HEK293 (cell line): ENCODE results near the gene MYO7B.

Experiments used
- CTCF ChIA-PET: fragments of 350-600 bp; formaldehyde crosslinking; extraction: SDS; loops from one replicate; lab custom pipeline; 2021; ENCODE audit warnings: antibody characterized with exemption; lab: Yijun Ruan, JAX
- POLR2A ChIA-PET: fragments of 300-600 bp; formaldehyde crosslinking; extraction: SDS; loops from one replicate; lab custom pipeline; 2020; ENCODE audit warnings: antibody characterized with exemption, inconsistent platforms; lab: Yijun Ruan, JAX
- H3K27ac ChIP-seq: fragments of 200-500 bp; sonication (Bioruptor generic); 2 replicates; pipeline ENCODE4 v1.5.1; 2014; ENCODE audit warnings: low read depth, low read length, control low read depth, inconsistent platforms; ENCODE audit errors: extremely low read depth
- H3K36me3 ChIP-seq, 2 experiments: fragments of 200-500 bp in 1 of 2; sonication (Bioruptor generic) in 1 of 2; 1 replicate in 1 of 2; 2 replicates in 1 of 2; pipeline ENCODE4 v1.5.1; 2014 to 2017; ENCODE audit warnings: inconsistent platforms in 2 of 2, low read length in 2 of 2; ENCODE audit not compliant: control insufficient read depth in 2 of 2, insufficient read depth in 1 of 2
- H3K4me1 ChIP-seq: fragments of 200-500 bp; sonication (Bioruptor generic); 2 replicates; pipeline ENCODE4 v1.5.1; 2014; ENCODE audit warnings: mild to moderate bottlenecking, low read length, inconsistent platforms; ENCODE audit not compliant: control insufficient read depth, insufficient read depth
- H3K4me3 ChIP-seq: 2 replicates; pipeline ENCODE4 v1.5.1; 2011; ENCODE audit warnings: low read depth, mild to moderate bottlenecking, control low read depth, low read length, moderate library complexity
- H3K9me3 ChIP-seq: fragments of 200-500 bp; sonication (Bioruptor generic); 2 replicates; pipeline ENCODE4 v1.5.1; 2014; ENCODE audit warnings: low read depth, low read length, inconsistent platforms; ENCODE audit not compliant: control insufficient read depth, insufficient read depth
- GLIS1 ChIP-seq: fragments of 450-650 bp; formaldehyde crosslinking; IDR thresholded peaks from 2 replicates; pipeline ENCODE4 v1.5.1; 2016; ENCODE audit warnings: missing biosample characterization, missing genetic modification characterization
- KLF17 ChIP-seq: fragments of 450-650 bp; formaldehyde crosslinking; IDR thresholded peaks from 2 replicates; pipeline ENCODE4 v1.5.1; 2016; ENCODE audit warnings: missing biosample characterization, missing genetic modification characterization
- OVOL3 ChIP-seq: fragments of 450-650 bp; formaldehyde crosslinking; IDR thresholded peaks from 2 replicates; pipeline ENCODE4 v1.5.1; 2016; ENCODE audit warnings: missing biosample characterization, missing genetic modification characterization
- SALL2 ChIP-seq: fragments of 450-650 bp; formaldehyde crosslinking; IDR thresholded peaks from 2 replicates; pipeline ENCODE4 v1.5.0; 2017; ENCODE audit warnings: missing biosample characterization, mild to moderate bottlenecking, missing genetic modification characterization, borderline replicate concordance
- SCRT1 ChIP-seq: fragments of 450-650 bp; formaldehyde crosslinking; IDR thresholded peaks from 2 replicates; pipeline ENCODE4 v1.5.1; 2016; ENCODE audit warnings: missing biosample characterization, missing genetic modification characterization, borderline replicate concordance
- ZBTB44 ChIP-seq: fragments of 450-650 bp; IDR thresholded peaks from 2 replicates; pipeline ENCODE4 v1.5.1; 2018; ENCODE audit warnings: missing biosample characterization, mild to moderate bottlenecking, missing genetic modification characterization
- ZBTB6 ChIP-seq: fragments of 450-650 bp; formaldehyde crosslinking; IDR thresholded peaks from 2 replicates; pipeline ENCODE4 v1.5.1; 2017; ENCODE audit warnings: missing biosample characterization, missing genetic modification characterization
- ZNF169 ChIP-seq: fragments of 450-650 bp; formaldehyde crosslinking; IDR thresholded peaks from 2 replicates; pipeline ENCODE4 v1.5.1; 2016; ENCODE audit warnings: missing biosample characterization, missing genetic modification characterization
- ZNF174 ChIP-seq: fragments of 450-650 bp; formaldehyde crosslinking; IDR thresholded peaks from 2 replicates; pipeline ENCODE4 v1.5.0; 2017; ENCODE audit warnings: missing biosample characterization, mild to moderate bottlenecking, missing genetic modification characterization
- ZNF2 ChIP-seq: fragments of 450-650 bp; formaldehyde crosslinking; IDR thresholded peaks from 2 replicates; pipeline ENCODE4 v1.5.1; 2016; ENCODE audit warnings: missing biosample characterization, missing genetic modification characterization
- ZNF211 ChIP-seq: fragments of 450-650 bp; formaldehyde crosslinking; IDR thresholded peaks from 2 replicates; pipeline ENCODE4 v1.5.1; 2016; ENCODE audit warnings: low read depth, missing biosample characterization, missing genetic modification characterization
- ZNF645 ChIP-seq: fragments of 450-650 bp; formaldehyde crosslinking; IDR thresholded peaks from 2 replicates; pipeline ENCODE4; 2016; ENCODE audit warnings: missing biosample characterization, missing genetic modification characterization
- ZNF843 ChIP-seq: fragments of 450-650 bp; formaldehyde crosslinking; IDR thresholded peaks from 2 replicates; pipeline ENCODE4 v1.5.1; 2016; ENCODE audit warnings: missing biosample characterization, missing genetic modification characterization
- ZSCAN4 ChIP-seq: fragments of 450-650 bp; formaldehyde crosslinking; IDR thresholded peaks from 2 replicates; pipeline ENCODE4 v1.5.1; 2017; ENCODE audit warnings: missing biosample characterization, missing genetic modification characterization
- ZSCAN5A ChIP-seq: fragments of 450-650 bp; formaldehyde crosslinking; IDR thresholded peaks from 2 replicates; pipeline ENCODE4 v1.5.1; 2016; ENCODE audit warnings: missing biosample characterization, missing genetic modification characterization
- TF ChIP-seq, protein P1 (sequence below): fragments of 450-650 bp; formaldehyde crosslinking; IDR thresholded peaks from 2 replicates; pipeline ENCODE4 v1.5.1; 2016; ENCODE audit warnings: missing biosample characterization, missing genetic modification characterization
- TF ChIP-seq, protein P2 (sequence below): fragments of 450-650 bp; formaldehyde crosslinking; IDR thresholded peaks from 2 replicates; pipeline ENCODE4 v1.5.1; 2016; ENCODE audit warnings: missing biosample characterization, missing genetic modification characterization

Gene MYO7B

GRCh38 chr2:127608061-127609030 lies 72.9 kb downstream of the MYO7B start:
- ChIA-PET CTCF (interaction anchor here (0.6 to 2.2 kb wide), 3 partner anchors 17 to 30 kb away, joined by 3 to 13 read pairs (median 7); no protein-coding TSS in a partner anchor), POLR2A (no interaction called here)
- no peak overlapping the region for H3K27ac ChIP-seq
- H3K36me3 ChIP-seq = no peaks in the 10 kb centered on the region
- no peaks in the 10 kb centered on the region for H3K4me1 ChIP-seq
- H3K4me3 ChIP-seq = no peak overlapping the region
- TF ChIP-seq SALL2 = no peak
- TF ChIP-seq KLF17 (tag by site-specific recombination) = no peak
- TF ChIP-seq ZNF211 (tag by site-specific recombination) = no peak
- TF ChIP-seq GLIS1 (tag by site-specific recombination) = no peak
- no peak for TF ChIP-seq ZNF843 (tag by site-specific recombination)
- TF ChIP-seq ZBTB6 (tag by site-specific recombination) = no peak
- no peak for TF ChIP-seq ZSCAN5A
- TF ChIP-seq OVOL3 = no peak
- no peak for TF ChIP-seq SCRT1 (tag by site-specific recombination)
- no peak for TF ChIP-seq ZBTB44
- TF ChIP-seq ZNF2 (tag by site-specific recombination) = no peak
- TF ChIP-seq, protein P1, sequence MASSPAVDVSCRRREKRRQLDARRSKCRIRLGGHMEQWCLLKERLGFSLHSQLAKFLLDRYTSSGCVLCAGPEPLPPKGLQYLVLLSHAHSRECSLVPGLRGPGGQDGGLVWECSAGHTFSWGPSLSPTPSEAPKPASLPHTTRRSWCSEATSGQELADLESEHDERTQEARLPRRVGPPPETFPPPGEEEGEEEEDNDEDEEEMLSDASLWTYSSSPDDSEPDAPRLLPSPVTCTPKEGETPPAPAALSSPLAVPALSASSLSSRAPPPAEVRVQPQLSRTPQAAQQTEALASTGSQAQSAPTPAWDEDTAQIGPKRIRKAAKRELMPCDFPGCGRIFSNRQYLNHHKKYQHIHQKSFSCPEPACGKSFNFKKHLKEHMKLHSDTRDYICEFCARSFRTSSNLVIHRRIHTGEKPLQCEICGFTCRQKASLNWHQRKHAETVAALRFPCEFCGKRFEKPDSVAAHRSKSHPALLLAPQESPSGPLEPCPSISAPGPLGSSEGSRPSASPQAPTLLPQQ (tag by site-specific recombination) = no peak
- no peak for TF ChIP-seq ZNF174
- no peak for TF ChIP-seq ZNF169 (tag by site-specific recombination)
- TF ChIP-seq, protein P2, sequence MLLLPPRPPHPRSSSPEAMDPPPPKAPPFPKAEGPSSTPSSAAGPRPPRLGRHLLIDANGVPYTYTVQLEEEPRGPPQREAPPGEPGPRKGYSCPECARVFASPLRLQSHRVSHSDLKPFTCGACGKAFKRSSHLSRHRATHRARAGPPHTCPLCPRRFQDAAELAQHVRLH (tag by site-specific recombination) = no peak
- no peak for TF ChIP-seq ZNF645 (tag by site-specific recombination)
- no peak for TF ChIP-seq ZSCAN4 (tag by site-specific recombination)
- TF ChIP-seq, all 188 proteins: peak for 0
- no peaks in the 10 kb centered on the region; the same call in 1 of the 2 replicates for H3K9me3 ChIP-seq
